Gastroesophageal sphincter (tissue), 4 donors: ENCODE results near the gene FAXDC2. TPM values are rescaled to one million over a fixed set of nuclear protein-coding genes. Genes with fewer than 3 reads are reported as not detected.

Experiments used
- ATAC-seq: fragments of 150-250 bp; one replicate; pipeline ENCODE4 v1.9.1; 2016; ENCODE audit warnings: mild to moderate bottlenecking, moderate library complexity
- H3K27ac ChIP-seq, 4 donors: fragments of 200-600 bp; sonication (generic) in 3 of 4; 1 replicate in 3 of 4; 2 replicates in 1 of 4; pipeline ENCODE4 v1.5.1; 2016 to 2019
- H3K27me3 ChIP-seq: fragments of 200-600 bp; sonication (generic); one replicate; pipeline ENCODE4 v1.5.1; 2019
- H3K36me3 ChIP-seq, 2 donors: fragments of 200-600 bp; sonication (generic); one replicate each; pipeline ENCODE4 v1.5.1; 2019; ENCODE audit warnings: control low read depth in 1 of 2
- H3K4me1 ChIP-seq, 3 donors: fragments of 200-600 bp; sonication (generic); 1 replicate in 2 of 3; 2 replicates in 1 of 3; pipeline ENCODE4 v1.5.1; 2016 to 2019; ENCODE audit warnings: control low read depth in 2 of 3
- H3K4me3 ChIP-seq, 2 donors: fragments of 200-600 bp; sonication (generic); one replicate each; pipeline ENCODE4 v1.5.1; 2019; ENCODE audit warnings: mild to moderate bottlenecking in 1 of 2, moderate library complexity in 1 of 2
- H3K9me3 ChIP-seq, 3 donors: fragments of 200-600 bp; sonication (generic); one replicate each; pipeline ENCODE4 v1.5.1; 2017 to 2019; ENCODE audit warnings: control low read depth in 2 of 3
- CTCF ChIP-seq, 4 experiments: fragments of 200-600 bp in 2 of 4; fragments of 450-650 bp in 2 of 4; sonication (generic) in 1 of 4; IDR thresholded peaks; one replicate each; pipeline ENCODE4 v1.5.1; 2017 to 2019; ENCODE audit warnings: antibody characterized with exemption in 4 of 4, mild to moderate bottlenecking in 2 of 4, moderate library complexity in 2 of 4
- EP300 ChIP-seq: sonication (generic); formaldehyde crosslinking; IDR thresholded peaks from one replicate; pipeline ENCODE4 v1.6.1; 2017; ENCODE audit warnings: antibody characterized with exemption, mild to moderate bottlenecking
- POLR2A ChIP-seq, 2 donors: fragments of 450-650 bp; IDR thresholded peaks; one replicate each; pipeline ENCODE4 v1.6.1; 2017; ENCODE audit warnings: antibody characterized with exemption in 2 of 2, mild to moderate bottlenecking in 2 of 2, moderate library complexity in 1 of 2
- POLR2AphosphoS5 ChIP-seq: sonication (generic); formaldehyde crosslinking; IDR thresholded peaks from one replicate; pipeline ENCODE4 v1.6.1; 2017; ENCODE audit warnings: antibody characterized with exemption
- WGBS, 2 donors: methylation state at CpG; one replicate each; pipeline ENCODE4 v1.1.5; 2018; ENCODE audit warnings: low coverage in 1 of 2; 5-methylcytosine and 5-hydroxymethylcytosine counted together
- total RNA-seq, 4 donors: library from RNA; depleted of rRNA; stranded (reverse); fragments of >200 nt; gene quantifications; one replicate each; pipeline ENCODE4 v1.1.0, GENCODE V29; 2016

The FAXDC2 gene
- total RNA-seq, 4 donors from 2014 or later = 26.6 to 75.5 (median 46.4) TPM

GRCh38 chr5:154851351-154851750 lies 948 bp upstream of the FAXDC2 start:
- peak overlapping the region in 3 of 4 donors; percentile 83 to 84 (median 84) for H3K27ac ChIP-seq
- no peaks in the 10 kb centered on the region for H3K36me3 ChIP-seq
- no peak overlapping the region for H3K4me3 ChIP-seq
- no peaks in the 10 kb centered on the region for H3K9me3 ChIP-seq
- WGBS, 2 donors = 71 to 80% methylated on average over 1 of the region's 3 CpGs
- TF ChIP-seq POLR2AphosphoS5 (no peak), CTCF (IDR thresholded peaks at IDR 0.05) (no peak), EP300 (no peak), POLR2A (IDR thresholded peaks at IDR 0.05) (no peak)
- H3K27me3 ChIP-seq = no peaks in the 10 kb centered on the region
- peaks cover 0 to 60% (median 9%) of the 10 kb centered on the region in 3 donors for H3K4me1 ChIP-seq
- no peak for ATAC-seq

GRCh38 chr5:154849791-154850201 lies 607 bp downstream of the FAXDC2 start:
- TF ChIP-seq CTCF (IDR thresholded peaks at IDR 0.05) (peak in 1 of 4 experiments; percentile 8), POLR2A (IDR thresholded peaks at IDR 0.05) (no peak), EP300 (no peak), POLR2AphosphoS5 (no peak)
- Histone ChIP-seq H3K4me3 (peak overlapping the region; percentile 59 to 77), H3K9me3 (no peaks in the 10 kb centered on the region), H3K27me3 (no peaks in the 10 kb centered on the region), H3K4me1 (peaks cover 0 to 71% (median 9%) of the 10 kb centered on the region in 3 donors), H3K27ac (peak overlapping the region; percentile 79 to 84 (median 84)), H3K36me3 (no peaks in the 10 kb centered on the region)
- no peak for ATAC-seq
- 21 to 75% methylated on average over 2 of the region's 2 CpGs for WGBS, 2 donors

GRCh38 chr5:154849264-154849785 lies 1.1 kb downstream of the FAXDC2 start:
- H3K4me3 ChIP-seq = peak overlapping the region; percentile 59 to 77
- no peaks in the 10 kb centered on the region for H3K9me3 ChIP-seq
- no peak for ATAC-seq
- 38 to 46% methylated on average over 6 of the region's 6 CpGs for WGBS, 2 donors
- H3K27ac ChIP-seq = peak overlapping the region; percentile 79 to 84 (median 84)
- no peaks in the 10 kb centered on the region for H3K36me3 ChIP-seq
- H3K27me3 ChIP-seq = no peaks in the 10 kb centered on the region
- no peak for TF ChIP-seq POLR2A (IDR thresholded peaks at IDR 0.05)
- TF ChIP-seq POLR2AphosphoS5 = no peak
- TF ChIP-seq EP300 = no peak
- TF ChIP-seq CTCF (IDR thresholded peaks at IDR 0.05) = no peak
- H3K4me1 ChIP-seq = peaks cover 0 to 76% (median 9%) of the 10 kb centered on the region in 3 donors

- no peak for ATAC-seq
- WGBS, 2 donors = 70 to 92% methylated on average over 5 of the region's 5 CpGs
- Histone ChIP-seq H3K4me1 (peaks cover 0 to 73% (median 0%) of the 10 kb centered on the region in 3 donors), H3K4me3 (no peak overlapping the region), H3K27me3 (no peaks in the 10 kb centered on the region), H3K36me3 (peaks cover 0 to 10% of the 10 kb centered on the region in 2 donors), H3K27ac (no peak overlapping the region), H3K9me3 (no peaks in the 10 kb centered on the region)
- no peak for TF ChIP-seq CTCF (IDR thresholded peaks at IDR 0.05)
- TF ChIP-seq POLR2A (IDR thresholded peaks at IDR 0.05) = no peak
- TF ChIP-seq EP300 = no peak
- TF ChIP-seq POLR2AphosphoS5 = no peak
Observed at GRCh38 chr5:154844809-154845208, 5.6 kb downstream of the FAXDC2 start.
